ENCODE data around the gene GABBR1.

GRCh38 chr6:29673161-29673560 is 40.2 kb upstream of the GABBR1 start:
- TF ChIP-seq, protein P1, sequence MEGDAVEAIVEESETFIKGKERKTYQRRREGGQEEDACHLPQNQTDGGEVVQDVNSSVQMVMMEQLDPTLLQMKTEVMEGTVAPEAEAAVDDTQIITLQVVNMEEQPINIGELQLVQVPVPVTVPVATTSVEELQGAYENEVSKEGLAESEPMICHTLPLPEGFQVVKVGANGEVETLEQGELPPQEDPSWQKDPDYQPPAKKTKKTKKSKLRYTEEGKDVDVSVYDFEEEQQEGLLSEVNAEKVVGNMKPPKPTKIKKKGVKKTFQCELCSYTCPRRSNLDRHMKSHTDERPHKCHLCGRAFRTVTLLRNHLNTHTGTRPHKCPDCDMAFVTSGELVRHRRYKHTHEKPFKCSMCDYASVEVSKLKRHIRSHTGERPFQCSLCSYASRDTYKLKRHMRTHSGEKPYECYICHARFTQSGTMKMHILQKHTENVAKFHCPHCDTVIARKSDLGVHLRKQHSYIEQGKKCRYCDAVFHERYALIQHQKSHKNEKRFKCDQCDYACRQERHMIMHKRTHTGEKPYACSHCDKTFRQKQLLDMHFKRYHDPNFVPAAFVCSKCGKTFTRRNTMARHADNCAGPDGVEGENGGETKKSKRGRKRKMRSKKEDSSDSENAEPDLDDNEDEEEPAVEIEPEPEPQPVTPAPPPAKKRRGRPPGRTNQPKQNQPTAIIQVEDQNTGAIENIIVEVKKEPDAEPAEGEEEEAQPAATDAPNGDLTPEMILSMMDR (IDR thresholded peaks at IDR 0.05): no peak
- no peak for TF ChIP-seq EZH2 (IDR thresholded peaks at IDR 0.05; ENCODE audit: borderline replicate concordance, insufficient read depth, low read depth, low read length, poor library complexity, severe bottlenecking)
